ENCODE data around the gene SLC35F5.
"Not testable (repeated sequence)": the region's sequence is repeated elsewhere in the genome, so short reads cannot be mapped to it uniquely, and the experiment has no call there.

Gene SLC35F5

DNA sequence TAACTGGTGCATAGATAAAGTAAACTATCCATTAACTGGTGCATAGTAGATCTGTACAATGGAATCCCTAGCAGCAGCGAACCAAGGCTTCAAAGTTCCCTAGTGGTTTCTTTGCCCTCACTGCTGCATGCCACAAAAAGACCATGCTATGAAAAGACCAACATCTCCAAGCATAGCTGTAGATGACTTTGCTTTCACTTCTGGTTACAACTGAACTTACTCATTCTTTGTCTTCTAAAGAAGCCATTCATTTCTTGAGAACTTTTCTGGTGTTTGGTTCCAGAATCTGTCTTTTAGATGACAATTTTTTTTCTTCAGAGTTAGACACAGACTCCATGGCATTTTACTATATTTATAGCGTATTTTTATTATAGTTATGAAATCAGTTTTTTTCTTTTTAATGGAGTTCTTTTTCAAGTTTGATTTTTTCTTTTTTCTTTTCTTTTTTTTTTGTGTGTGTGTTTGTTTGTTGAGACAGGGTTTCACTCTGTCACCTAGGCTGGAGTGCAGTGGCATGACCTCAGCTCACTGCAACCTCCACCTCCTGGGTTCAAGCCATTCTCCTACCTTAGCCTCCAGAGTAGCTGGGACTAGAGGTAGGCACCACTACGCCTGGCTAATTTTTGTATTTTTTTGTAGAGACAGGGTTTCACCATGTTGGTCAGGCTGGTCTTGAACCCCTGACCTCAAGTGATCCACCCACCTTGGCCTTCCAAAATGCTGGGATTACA lies 63.6 kb downstream of the SLC35F5 start:
- Histone ChIP-seq H3K4me3 (IDR thresholded peaks at IDR 0.05; ENCODE audit: insufficient read depth, low read depth, low read length) (no peak overlapping the region), H3K27me3 (ENCODE audit: insufficient read depth, low read depth) (no peaks in the 10 kb centered on the region), H3K79me2 (ENCODE audit: insufficient read depth, low read depth) (no peaks in the 10 kb centered on the region), H4K20me1 (ENCODE audit: insufficient read depth) (no peaks in the 10 kb centered on the region), H3K4me2 (no peak overlapping the region), H3K9ac (no peak overlapping the region), H3K36me3 (ENCODE audit: insufficient read depth) (no peaks in the 10 kb centered on the region), H2AFZ (ENCODE audit: low read depth) (no peak overlapping the region), H3K27ac (no peak overlapping the region), H3K4me1 (ENCODE audit: low read depth, poor library complexity, severe bottlenecking) (peaks cover 30% of the 10 kb centered on the region)
- TF ChIP-seq, protein P1, sequence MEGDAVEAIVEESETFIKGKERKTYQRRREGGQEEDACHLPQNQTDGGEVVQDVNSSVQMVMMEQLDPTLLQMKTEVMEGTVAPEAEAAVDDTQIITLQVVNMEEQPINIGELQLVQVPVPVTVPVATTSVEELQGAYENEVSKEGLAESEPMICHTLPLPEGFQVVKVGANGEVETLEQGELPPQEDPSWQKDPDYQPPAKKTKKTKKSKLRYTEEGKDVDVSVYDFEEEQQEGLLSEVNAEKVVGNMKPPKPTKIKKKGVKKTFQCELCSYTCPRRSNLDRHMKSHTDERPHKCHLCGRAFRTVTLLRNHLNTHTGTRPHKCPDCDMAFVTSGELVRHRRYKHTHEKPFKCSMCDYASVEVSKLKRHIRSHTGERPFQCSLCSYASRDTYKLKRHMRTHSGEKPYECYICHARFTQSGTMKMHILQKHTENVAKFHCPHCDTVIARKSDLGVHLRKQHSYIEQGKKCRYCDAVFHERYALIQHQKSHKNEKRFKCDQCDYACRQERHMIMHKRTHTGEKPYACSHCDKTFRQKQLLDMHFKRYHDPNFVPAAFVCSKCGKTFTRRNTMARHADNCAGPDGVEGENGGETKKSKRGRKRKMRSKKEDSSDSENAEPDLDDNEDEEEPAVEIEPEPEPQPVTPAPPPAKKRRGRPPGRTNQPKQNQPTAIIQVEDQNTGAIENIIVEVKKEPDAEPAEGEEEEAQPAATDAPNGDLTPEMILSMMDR (conservative IDR thresholded peaks at IDR 0.05; ENCODE audit: low read depth, low read length): no peak

DNA sequence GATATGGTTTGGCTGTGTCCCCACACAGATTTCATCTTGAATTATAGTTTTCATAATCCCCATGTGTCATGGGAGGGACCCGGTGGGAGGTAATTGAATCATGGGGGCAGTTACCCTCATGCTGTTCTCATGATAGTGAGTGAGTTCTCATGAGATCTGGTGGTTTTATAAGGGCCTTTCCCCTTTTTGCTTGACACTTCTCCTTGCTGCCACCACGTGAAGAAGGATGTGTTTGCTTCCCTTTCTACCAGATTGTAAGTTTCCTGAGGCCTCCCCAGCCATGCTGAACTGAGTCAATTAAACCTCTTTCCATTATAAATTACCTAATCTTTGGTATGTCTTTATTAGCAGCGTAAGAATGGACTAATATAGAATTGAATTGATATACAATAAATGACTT lies 65.6 kb downstream of the SLC35F5 start:
- H3K4me1 ChIP-seq (ENCODE audit: low read depth, poor library complexity, severe bottlenecking): peaks cover 29% of the 10 kb centered on the region
- H4K20me1 ChIP-seq (ENCODE audit: insufficient read depth); H3K9ac ChIP-seq; H3K27me3 ChIP-seq (ENCODE audit: insufficient read depth, low read depth); H2AFZ ChIP-seq (ENCODE audit: low read depth); H3K27ac ChIP-seq; H3K4me3 ChIP-seq (IDR thresholded peaks at IDR 0.05; ENCODE audit: insufficient read depth, low read depth, low read length); H3K36me3 ChIP-seq (ENCODE audit: insufficient read depth); H3K79me2 ChIP-seq (ENCODE audit: insufficient read depth, low read depth); H3K4me2 ChIP-seq: not testable (repeated sequence)

DNA sequence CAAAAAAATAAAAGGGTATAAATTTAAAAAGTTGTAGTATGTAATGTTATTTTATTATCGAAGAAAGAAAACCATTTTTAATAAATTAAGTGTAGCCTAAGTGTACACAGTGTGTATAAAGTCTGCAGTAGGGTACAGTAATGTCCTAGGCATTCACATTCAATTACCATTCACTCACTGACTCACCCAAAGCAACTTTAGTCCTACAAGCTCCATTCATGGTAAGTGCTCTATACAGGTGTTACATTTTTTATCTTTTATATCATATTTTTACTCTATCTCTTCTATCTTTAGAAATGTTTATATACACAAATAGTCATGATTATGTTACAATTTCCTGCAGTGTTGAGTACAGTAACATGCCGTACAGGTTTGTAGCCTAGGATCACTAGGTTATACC lies 69.9 kb downstream of the SLC35F5 start:
- no peak overlapping the region for H2AFZ ChIP-seq (ENCODE audit: low read depth)
- TF ChIP-seq, protein P1 (conservative IDR thresholded peaks at IDR 0.05; ENCODE audit: low read depth, low read length): no peak

DNA sequence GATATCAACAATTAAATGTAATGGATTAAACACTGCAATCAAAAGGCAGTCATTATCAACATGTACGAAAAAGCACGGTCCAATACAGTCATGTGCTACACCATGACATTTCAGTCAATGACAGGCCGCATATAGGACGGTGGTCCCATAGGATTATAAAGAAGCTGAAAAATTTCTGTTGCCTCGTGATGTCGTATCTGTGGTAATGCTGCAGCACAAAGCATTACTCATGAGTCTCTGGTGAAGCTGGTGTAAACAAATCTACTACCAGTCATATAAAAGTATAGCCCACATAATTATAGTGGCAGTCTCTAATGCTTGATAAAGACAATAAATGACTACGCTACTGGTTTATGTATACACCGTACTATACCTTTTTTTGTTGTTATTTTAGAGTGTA lies 71.0 kb downstream of the SLC35F5 start:
- Histone ChIP-seq H3K79me2 (ENCODE audit: insufficient read depth, low read depth) (no peaks in the 10 kb centered on the region), H3K4me3 (IDR thresholded peaks at IDR 0.05; ENCODE audit: insufficient read depth, low read depth, low read length) (no peak overlapping the region), H3K9ac (no peak overlapping the region), H3K4me2 (no peak overlapping the region), H4K20me1 (ENCODE audit: insufficient read depth) (no peaks in the 10 kb centered on the region), H2AFZ (ENCODE audit: low read depth) (no peak overlapping the region), H3K27ac (no peak overlapping the region), H3K36me3 (ENCODE audit: insufficient read depth) (no peaks in the 10 kb centered on the region), H3K27me3 (ENCODE audit: insufficient read depth, low read depth) (no peaks in the 10 kb centered on the region), H3K4me1 (ENCODE audit: low read depth, poor library complexity, severe bottlenecking) (no peaks in the 10 kb centered on the region)
- TF ChIP-seq, protein P1 (conservative IDR thresholded peaks at IDR 0.05; ENCODE audit: low read depth, low read length): no peak

More for the DNA sequence above, 69.9 kb downstream of the SLC35F5 start:
- no peaks in the 10 kb centered on the region for H3K36me3 ChIP-seq (ENCODE audit: insufficient read depth)
- H3K4me3 ChIP-seq (IDR thresholded peaks at IDR 0.05; ENCODE audit: insufficient read depth, low read depth, low read length): no peak overlapping the region
- H3K4me2 ChIP-seq: no peak overlapping the region
- no peak overlapping the region for H3K9ac ChIP-seq
- H3K4me1 ChIP-seq (ENCODE audit: low read depth, poor library complexity, severe bottlenecking): no peaks in the 10 kb centered on the region
- H4K20me1 ChIP-seq (ENCODE audit: insufficient read depth): no peaks in the 10 kb centered on the region
- H3K27ac ChIP-seq: no peak overlapping the region
- H3K79me2 ChIP-seq (ENCODE audit: insufficient read depth, low read depth): no peaks in the 10 kb centered on the region
- no peaks in the 10 kb centered on the region for H3K27me3 ChIP-seq (ENCODE audit: insufficient read depth, low read depth)

DNA sequence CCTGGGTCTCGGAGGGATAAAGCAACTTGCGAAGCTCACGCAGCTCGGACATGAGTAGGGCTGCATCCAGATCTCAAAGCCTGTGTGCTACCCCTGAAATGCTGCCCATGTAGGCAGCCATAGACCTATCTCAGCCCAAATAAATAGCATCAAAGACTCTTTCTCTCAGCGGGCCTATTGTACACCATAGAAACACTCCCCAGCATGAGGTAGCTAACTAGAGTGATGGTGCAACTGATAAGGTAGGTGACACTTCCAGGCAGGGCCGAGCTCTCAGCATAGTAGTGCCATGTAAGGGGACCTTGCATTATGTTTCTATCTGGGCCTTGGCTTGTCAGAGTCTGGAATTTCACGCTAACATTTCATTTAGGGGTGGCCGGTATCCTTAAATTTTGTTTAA lies 77.0 kb downstream of the SLC35F5 start:
- no peak overlapping the region for H3K9ac ChIP-seq
- H3K4me2 ChIP-seq: no peak overlapping the region
- no peaks in the 10 kb centered on the region for H3K79me2 ChIP-seq (ENCODE audit: insufficient read depth, low read depth)
- no peak overlapping the region for H3K4me3 ChIP-seq (IDR thresholded peaks at IDR 0.05; ENCODE audit: insufficient read depth, low read depth, low read length)
- no peaks in the 10 kb centered on the region for H3K4me1 ChIP-seq (ENCODE audit: low read depth, poor library complexity, severe bottlenecking)
- TF ChIP-seq, protein P1 (conservative IDR thresholded peaks at IDR 0.05; ENCODE audit: low read depth, low read length): no peak
- no peaks in the 10 kb centered on the region for H4K20me1 ChIP-seq (ENCODE audit: insufficient read depth)
- H2AFZ ChIP-seq (ENCODE audit: low read depth): no peak overlapping the region
- H3K27me3 ChIP-seq (ENCODE audit: insufficient read depth, low read depth): no peaks in the 10 kb centered on the region
- H3K36me3 ChIP-seq (ENCODE audit: insufficient read depth): no peaks in the 10 kb centered on the region
- H3K27ac ChIP-seq: no peak overlapping the region
